ENCODE measurements around the gene PRKG1. TPM values are rescaled to one million over a fixed set of nuclear protein-coding genes. Genes with fewer than 3 reads are reported as not detected.

PRKG1 gene
- total RNA-seq, 8 experiments from 2014 or later = 5.6 to 40.7 (median 6.6) TPM

DNA sequence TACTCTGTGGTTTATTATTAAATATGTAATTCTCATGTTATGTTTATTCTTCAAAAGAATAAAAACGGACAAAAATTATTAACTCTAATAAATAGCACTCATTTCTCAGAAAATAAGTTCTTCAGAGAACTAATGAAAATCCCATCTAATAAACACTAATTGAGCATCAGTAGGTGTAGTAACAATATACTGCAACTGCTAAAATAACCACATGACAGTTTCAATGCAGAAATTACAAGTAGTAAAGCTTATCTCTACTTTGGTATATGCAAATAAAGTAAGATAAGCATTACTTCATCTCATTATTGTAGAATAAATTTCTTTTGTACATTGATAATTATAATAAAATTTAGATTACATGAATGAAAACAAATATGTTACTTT lies 1183.4 kb downstream of the PRKG1 start:
- H3K4me3 ChIP-seq = no peak overlapping the region
- H3K4me1 ChIP-seq (replicated peaks in 1 of 2) = peaks cover 0 to 13% of the 10 kb centered on the region in 2 donors
- no peak overlapping the region for H3K27ac ChIP-seq
- in situ Hi-C loops (cut with MboI; ENCODE audit: low pct_unique_long_range_greater_than_20kb in 2 of 9, low sequenced_read_pairs in 9 of 9, unreplicated experiment in 9 of 9) = no loop called here
- no peak for ATAC-seq (replicated peaks in 6 of 8)
- WGBS, 10 experiments = 67 to 100% (median 85%) methylated on average over 1 of the region's 1 CpG; no CpG with 5 or more reads in 4 of the 10 experiments

DNA sequence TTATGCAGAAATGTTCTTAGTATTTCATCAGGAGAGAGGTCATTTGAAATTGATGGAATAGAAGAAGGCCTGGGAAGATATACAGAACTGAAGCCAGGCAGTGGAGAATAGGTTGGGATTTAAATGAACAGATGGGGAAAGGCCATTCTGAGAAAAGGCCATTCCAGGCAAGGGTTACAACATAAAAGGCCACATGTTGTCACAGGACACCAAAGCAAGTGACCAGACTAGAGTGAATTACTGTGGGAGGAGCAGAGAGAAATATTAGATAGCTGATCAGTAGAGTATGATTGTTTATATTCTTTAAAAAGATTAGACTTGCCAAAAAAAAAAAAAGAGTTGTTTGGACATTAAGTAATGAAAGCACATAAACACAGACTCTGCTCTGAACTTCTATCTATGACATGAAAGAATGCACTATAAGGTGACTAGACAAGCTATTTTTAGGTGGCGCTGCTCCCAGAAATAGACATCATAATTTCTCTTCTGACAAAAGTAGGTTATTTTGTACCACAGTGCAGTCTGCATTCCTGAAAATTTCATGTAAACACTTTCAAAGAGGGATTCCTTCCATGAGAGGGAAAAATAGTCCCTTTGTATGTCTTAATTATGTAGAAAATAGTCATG lies 1184.6 kb downstream of the PRKG1 start:
- Histone ChIP-seq H3K4me1 (replicated peaks in 1 of 2) (peaks cover 0 to 12% of the 10 kb centered on the region in 2 donors), H3K27ac (no peak overlapping the region), H3K4me3 (no peak overlapping the region)
- 93 to 100% (median 100%) methylated on average over 1 of the region's 1 CpG; no CpG with 5 or more reads in 4 of the 10 experiments for WGBS, 10 experiments
- peak; percentile 28 to 94 (median 66) for ATAC-seq (replicated peaks in 6 of 8)
- in situ Hi-C loops (cut with MboI; ENCODE audit: low pct_unique_long_range_greater_than_20kb in 2 of 9, low sequenced_read_pairs in 9 of 9, unreplicated experiment in 9 of 9) = no loop called here

DNA sequence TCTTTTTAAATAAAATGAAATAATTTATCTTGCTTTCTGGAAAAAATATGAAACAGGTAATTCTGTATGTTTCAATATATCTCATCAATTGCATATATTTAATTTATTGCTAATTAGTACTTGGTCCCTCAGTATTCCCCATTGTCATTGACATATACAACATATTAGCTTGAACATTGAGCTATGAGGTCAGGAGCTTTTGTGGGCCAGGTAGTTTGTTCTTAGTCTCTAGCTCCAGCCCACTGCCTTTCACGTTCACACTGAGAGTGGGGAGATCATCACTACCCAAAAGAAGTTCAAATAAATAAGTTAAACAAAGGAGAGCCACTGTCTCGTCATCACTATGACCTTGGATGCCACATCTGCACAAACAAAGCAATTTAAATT lies 1185.1 kb downstream of the PRKG1 start:
- Histone ChIP-seq H3K4me3 (no peak overlapping the region), H3K27ac (no peak overlapping the region), H3K4me1 (replicated peaks in 1 of 2) (peaks cover 0 to 12% of the 10 kb centered on the region in 2 donors)
- no peak for ATAC-seq (replicated peaks in 6 of 8)
- WGBS, 10 experiments = 58 to 93% (median 80%) methylated on average over 1 to 2 of the region's 2 CpGs
- in situ Hi-C loops (cut with MboI; ENCODE audit: low pct_unique_long_range_greater_than_20kb in 2 of 9, low sequenced_read_pairs in 9 of 9, unreplicated experiment in 9 of 9) = no loop called here

DNA sequence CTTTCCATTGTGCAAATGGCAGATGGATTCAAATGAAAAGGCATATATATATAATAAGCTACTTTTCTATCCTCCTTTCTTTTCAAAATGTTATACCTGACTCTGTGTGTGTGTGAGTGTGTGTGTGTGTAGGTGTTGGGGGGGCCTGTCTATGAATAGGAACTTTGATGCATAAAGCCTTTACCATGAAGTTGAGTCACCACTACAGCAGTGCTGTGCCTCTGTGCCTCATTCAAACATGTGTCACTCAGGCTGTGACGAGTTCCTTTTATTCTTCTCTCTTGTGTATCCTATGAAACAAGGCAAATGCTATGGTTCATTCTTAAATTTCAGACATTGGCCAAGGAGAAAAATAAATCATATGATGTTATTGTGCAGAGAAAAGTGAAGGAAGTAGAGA lies 1187.1 kb downstream of the PRKG1 start:
- in situ Hi-C loops (cut with MboI; ENCODE audit: low pct_unique_long_range_greater_than_20kb in 2 of 9, low sequenced_read_pairs in 9 of 9, unreplicated experiment in 9 of 9) = no loop called here
- no peak for ATAC-seq (replicated peaks in 6 of 8)
- Histone ChIP-seq H3K27ac (no peak overlapping the region), H3K4me1 (replicated peaks in 1 of 2) (peaks cover 0 to 12% of the 10 kb centered on the region in 2 donors), H3K4me3 (no peak overlapping the region)
- 75 to 100% (median 83%) methylated on average over 1 of the region's 1 CpG; no CpG with 5 or more reads in 3 of the 10 experiments for WGBS, 10 experiments

DNA sequence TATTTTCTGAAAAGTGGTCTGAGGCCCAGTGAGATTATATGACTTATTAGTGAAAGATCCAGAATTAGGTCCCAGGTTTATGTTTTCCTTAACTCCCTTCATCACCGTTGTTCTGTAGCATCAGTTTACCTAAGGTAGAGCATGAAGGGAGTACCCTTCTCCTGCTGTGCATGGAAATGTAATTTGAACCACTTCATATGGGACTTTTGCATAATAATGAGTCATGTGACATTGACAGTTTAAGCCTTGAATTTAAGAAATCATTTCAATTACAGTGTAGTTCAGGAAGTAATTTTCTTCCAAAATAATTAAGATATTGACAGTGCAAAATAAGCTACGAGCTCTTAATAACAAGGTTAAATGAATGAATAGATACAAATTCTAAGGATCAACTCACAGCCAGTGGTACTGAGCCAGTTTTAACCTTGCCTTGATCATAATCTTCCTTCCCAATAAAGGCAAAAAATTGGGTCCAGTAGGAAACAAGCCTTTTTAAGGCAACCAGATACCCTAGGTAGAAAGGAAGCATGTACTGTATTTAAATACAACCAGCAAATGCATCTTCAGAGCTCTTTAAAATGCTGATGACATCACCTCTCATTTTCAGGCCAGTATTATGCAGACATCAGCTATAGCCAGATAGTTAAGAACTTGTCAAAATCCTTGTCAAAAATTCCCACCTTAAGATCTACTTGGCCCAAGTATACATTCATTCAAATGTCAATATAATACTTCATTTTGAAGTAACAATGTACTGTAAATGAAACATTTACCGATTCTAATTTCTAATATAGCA lies 1191.0 kb downstream of the PRKG1 start:
- in situ Hi-C loops (cut with MboI; ENCODE audit: low pct_unique_long_range_greater_than_20kb in 2 of 9, low sequenced_read_pairs in 9 of 9, unreplicated experiment in 9 of 9) = no loop called here
- 13 to 100% (median 76%) methylated on average over 1 to 3 of the region's 3 CpGs for WGBS, 10 experiments
- peak in 3 of 8 experiments; percentile 45 to 51 (median 47) for ATAC-seq (replicated peaks in 6 of 8)
- H3K4me1 ChIP-seq (replicated peaks in 1 of 2) = no peaks in the 10 kb centered on the region
- H3K27ac ChIP-seq = no peak overlapping the region
- H3K4me3 ChIP-seq = no peak overlapping the region

DNA sequence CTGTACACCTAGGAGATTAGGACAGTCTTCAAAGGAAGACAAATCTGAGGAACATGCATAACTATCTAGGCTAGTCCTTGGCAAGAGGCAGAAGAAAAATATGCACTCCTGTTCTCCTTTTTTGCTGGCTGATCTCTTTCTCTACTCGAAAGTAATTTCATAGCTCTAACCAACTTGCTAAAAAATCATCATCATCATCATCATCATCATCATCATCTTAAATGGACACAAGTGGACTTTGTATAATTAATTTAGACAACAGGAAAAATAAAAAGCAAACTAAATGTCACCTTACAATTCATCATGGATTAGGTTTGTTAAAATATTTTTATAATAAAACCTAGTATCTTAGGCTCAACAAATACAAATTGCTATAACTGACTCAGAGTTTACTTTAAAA lies 1192.6 kb downstream of the PRKG1 start:
- no peak for ATAC-seq (replicated peaks in 6 of 8)
- in situ Hi-C loops (cut with MboI; ENCODE audit: low pct_unique_long_range_greater_than_20kb in 2 of 9, low sequenced_read_pairs in 9 of 9, unreplicated experiment in 9 of 9) = no loop called here
- no peak overlapping the region for H3K4me3 ChIP-seq
- no peak overlapping the region for H3K27ac ChIP-seq
- WGBS, 10 experiments = 63 to 100% (median 86%) methylated on average over 1 of the region's 1 CpG; no CpG with 5 or more reads in 2 of the 10 experiments
- no peaks in the 10 kb centered on the region for H3K4me1 ChIP-seq (replicated peaks in 1 of 2)

DNA sequence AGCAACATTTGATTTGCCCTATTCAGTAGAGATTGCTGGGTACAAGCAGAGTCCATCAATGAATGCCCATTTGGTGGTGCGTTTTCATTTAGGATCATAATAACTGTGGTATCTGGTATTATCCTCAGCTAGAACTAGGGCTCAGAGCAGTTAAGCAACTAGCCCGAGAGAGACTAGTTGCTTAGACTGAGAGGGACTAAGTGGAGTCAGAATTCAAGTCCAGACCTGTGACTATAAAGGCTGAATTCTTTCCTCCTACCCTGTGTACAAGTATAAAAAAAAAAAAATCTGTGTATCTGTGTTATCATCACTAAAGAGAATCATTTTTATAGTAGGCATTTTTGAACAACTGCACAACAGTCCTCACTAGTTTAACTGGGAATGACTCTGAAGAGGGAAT lies 1194.5 kb downstream of the PRKG1 start:
- 20 to 100% (median 92%) methylated on average over 1 to 2 of the region's 2 CpGs; no CpG with 5 or more reads in 1 of the 10 experiments for WGBS, 10 experiments
- Histone ChIP-seq H3K27ac (no peak overlapping the region), H3K4me3 (no peak overlapping the region), H3K4me1 (replicated peaks in 1 of 2) (no peaks in the 10 kb centered on the region)
- ATAC-seq (replicated peaks in 6 of 8) = no peak
- in situ Hi-C loops (cut with MboI; ENCODE audit: low pct_unique_long_range_greater_than_20kb in 2 of 9, low sequenced_read_pairs in 9 of 9, unreplicated experiment in 9 of 9) = no loop called here

DNA sequence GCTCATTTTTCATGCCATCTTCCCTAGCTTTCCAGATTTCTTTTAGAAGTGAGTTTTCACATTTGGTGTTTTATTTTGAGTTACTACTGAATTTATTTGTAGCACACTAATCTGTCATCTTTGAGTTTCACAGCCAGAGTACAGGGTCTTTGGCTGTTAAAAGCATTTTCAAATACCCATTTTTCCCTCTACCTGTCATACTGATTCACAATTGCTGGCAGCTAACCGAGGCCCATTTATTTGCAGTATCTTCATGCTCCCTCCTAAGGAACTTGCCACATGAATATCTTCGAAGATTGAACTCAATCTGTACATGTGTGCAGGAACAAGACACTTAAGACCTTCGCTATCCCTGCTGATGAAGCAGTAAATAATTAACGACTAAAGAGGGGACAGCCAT lies 1194.9 kb downstream of the PRKG1 start:
- Histone ChIP-seq H3K27ac (no peak overlapping the region), H3K4me3 (no peak overlapping the region), H3K4me1 (replicated peaks in 1 of 2) (no peaks in the 10 kb centered on the region)
- ATAC-seq (replicated peaks in 6 of 8) = peak in 5 of 8 experiments; percentile 57 to 89 (median 69)
- WGBS, 10 experiments = 45 to 92% (median 73%) methylated on average over 1 to 4 of the region's 4 CpGs; no CpG with 5 or more reads in 2 of the 10 experiments
- in situ Hi-C loops (cut with MboI; ENCODE audit: low pct_unique_long_range_greater_than_20kb in 2 of 9, low sequenced_read_pairs in 9 of 9, unreplicated experiment in 9 of 9) = no loop called here

DNA sequence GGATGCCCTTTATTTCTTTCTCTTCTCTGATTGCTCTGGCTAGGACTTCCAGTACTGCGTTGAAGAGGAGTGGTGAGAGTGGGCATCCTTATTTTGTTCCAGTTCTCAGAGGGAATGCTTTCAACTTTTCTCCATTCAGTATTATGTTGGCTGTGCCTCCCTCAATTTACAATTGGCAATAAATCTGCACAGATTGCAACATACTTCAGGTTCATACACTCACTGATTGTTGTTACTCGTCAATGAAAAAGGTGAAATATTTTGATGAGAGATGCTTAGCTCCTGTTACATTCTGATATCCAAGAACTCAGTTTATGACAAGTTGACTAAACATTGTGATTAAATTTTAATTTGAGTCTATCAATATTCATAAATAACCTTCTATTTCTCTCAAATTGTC lies 1201.9 kb downstream of the PRKG1 start:
- no peak for ATAC-seq (replicated peaks in 6 of 8)
- in situ Hi-C loops (cut with MboI; ENCODE audit: low pct_unique_long_range_greater_than_20kb in 2 of 9, low sequenced_read_pairs in 9 of 9, unreplicated experiment in 9 of 9) = no loop called here
- Histone ChIP-seq H3K27ac (no peak overlapping the region), H3K4me1 (replicated peaks in 1 of 2) (peaks cover 0 to 4% of the 10 kb centered on the region in 2 donors), H3K4me3 (no peak overlapping the region)
- 73 to 100% (median 88%) methylated on average over 1 to 2 of the region's 2 CpGs; no CpG with 5 or more reads in 1 of the 10 experiments for WGBS, 10 experiments

DNA sequence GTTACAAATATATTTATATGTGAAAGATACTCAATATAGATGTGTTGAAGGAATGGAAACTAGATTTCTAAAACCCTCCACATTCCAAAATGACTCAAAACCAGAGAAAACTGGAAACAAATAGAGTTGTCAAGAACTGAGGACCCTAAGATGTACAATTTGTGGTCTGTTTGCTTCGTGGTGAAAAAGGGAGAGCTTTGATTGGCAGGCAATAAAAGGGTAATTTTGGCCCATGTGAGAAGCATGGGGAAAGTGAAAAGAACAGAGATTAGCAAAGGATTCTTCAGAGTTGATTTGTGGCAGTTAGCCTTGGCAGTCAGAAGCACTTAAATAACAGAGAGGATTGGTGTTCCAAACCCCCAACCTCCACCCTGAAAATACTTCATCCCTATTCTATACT lies 1202.7 kb downstream of the PRKG1 start:
- 0 to 80% (median 11%) methylated on average over 1 of the region's 1 CpG; no CpG with 5 or more reads in 3 of the 10 experiments for WGBS, 10 experiments
- ATAC-seq (replicated peaks in 6 of 8) = no peak
- in situ Hi-C loops (cut with MboI; ENCODE audit: low pct_unique_long_range_greater_than_20kb in 2 of 9, low sequenced_read_pairs in 9 of 9, unreplicated experiment in 9 of 9) = no loop called here
- Histone ChIP-seq H3K27ac (no peak overlapping the region), H3K4me1 (replicated peaks in 1 of 2) (peaks cover 0 to 4% of the 10 kb centered on the region in 2 donors), H3K4me3 (no peak overlapping the region)

DNA sequence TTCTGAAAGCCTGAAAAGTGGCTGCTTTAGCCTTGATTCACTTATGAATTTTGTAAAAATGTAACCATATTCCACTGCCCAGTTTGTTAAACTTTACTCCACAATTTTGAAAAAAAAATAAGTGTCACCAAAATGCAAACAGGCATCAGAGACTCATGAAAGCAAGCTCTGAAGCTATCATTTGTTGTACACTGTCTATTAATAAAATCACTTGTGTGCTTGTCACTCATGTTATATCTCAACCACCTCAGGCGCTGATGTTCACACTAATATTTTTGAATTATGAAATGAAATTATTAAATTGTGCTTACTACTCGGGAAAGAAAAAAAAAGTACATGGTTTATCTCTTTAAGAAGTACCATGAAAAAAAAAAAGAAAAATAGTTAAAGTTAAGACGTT lies 1205.3 kb downstream of the PRKG1 start:
- Histone ChIP-seq H3K27ac (no peak overlapping the region), H3K4me1 (replicated peaks in 1 of 2) (peaks cover 2 to 6% of the 10 kb centered on the region in 2 donors), H3K4me3 (no peak overlapping the region)
- in situ Hi-C loops (cut with MboI; ENCODE audit: low pct_unique_long_range_greater_than_20kb in 2 of 9, low sequenced_read_pairs in 9 of 9, unreplicated experiment in 9 of 9) = no loop called here
- WGBS, 10 experiments = 38 to 90% (median 60%) methylated on average over 1 to 3 of the region's 3 CpGs; no CpG with 5 or more reads in 1 of the 10 experiments
- no peak for ATAC-seq (replicated peaks in 6 of 8)

DNA sequence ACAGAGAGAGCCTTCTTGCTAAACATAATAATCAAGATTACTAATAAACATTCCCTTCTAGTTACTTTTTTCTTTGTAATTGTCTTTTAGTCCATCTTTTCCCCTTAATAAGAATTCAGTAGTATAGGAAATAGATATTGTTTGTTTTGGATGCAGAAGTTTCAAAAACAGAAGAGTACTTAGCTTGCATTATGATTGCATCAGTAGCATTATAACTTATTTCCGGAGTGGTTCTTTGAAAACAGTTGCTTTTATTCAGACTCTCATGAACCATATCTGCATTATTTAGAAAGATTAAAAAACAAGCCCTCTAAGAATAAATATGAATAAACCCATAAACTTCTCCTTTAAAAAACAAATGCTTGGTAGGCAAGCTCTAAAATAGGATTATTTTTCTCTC lies 1205.8 kb downstream of the PRKG1 start:
- in situ Hi-C loops (cut with MboI; ENCODE audit: low pct_unique_long_range_greater_than_20kb in 2 of 9, low sequenced_read_pairs in 9 of 9, unreplicated experiment in 9 of 9) = no loop called here
- WGBS, 10 experiments = 0 to 100% (median 86%) methylated on average over 1 of the region's 1 CpG; no CpG with 5 or more reads in 4 of the 10 experiments
- Histone ChIP-seq H3K4me1 (replicated peaks in 1 of 2) (peaks cover 2 to 11% of the 10 kb centered on the region in 2 donors), H3K27ac (no peak overlapping the region), H3K4me3 (no peak overlapping the region)
- ATAC-seq (replicated peaks in 6 of 8) = peak in 1 of 8 experiments; percentile 35

DNA sequence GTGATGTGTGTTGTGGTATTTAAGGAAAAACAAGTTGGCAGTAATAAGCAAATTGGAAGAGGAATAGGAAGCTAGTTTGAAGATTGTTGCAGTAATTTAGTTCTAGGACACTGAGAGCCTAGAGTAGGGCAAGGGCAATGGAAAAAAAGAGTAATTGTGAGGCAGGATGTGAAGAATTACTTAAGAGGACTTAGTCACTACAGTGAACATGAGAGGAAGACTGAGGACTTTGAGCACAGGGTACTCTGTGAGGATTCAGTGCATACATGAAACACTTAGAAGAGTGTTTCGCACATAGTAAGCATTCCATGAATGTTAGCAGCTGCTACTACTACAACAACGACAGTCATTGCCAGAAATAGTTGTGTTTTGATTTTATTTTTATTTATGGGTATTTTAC lies 1208.9 kb downstream of the PRKG1 start:
- H3K4me3 ChIP-seq = no peak overlapping the region
- in situ Hi-C loops (cut with MboI; ENCODE audit: low pct_unique_long_range_greater_than_20kb in 2 of 9, low sequenced_read_pairs in 9 of 9, unreplicated experiment in 9 of 9) = no loop called here
- peaks cover 2 to 12% of the 10 kb centered on the region in 2 donors for H3K4me1 ChIP-seq (replicated peaks in 1 of 2)
- H3K27ac ChIP-seq = no peak overlapping the region
- no peak for ATAC-seq (replicated peaks in 6 of 8)
- WGBS, 10 experiments = 56 to 100% (median 92%) methylated on average over 1 to 2 of the region's 2 CpGs
